Astrocyte (in vitro differentiated cells and primary cell): ENCODE data around the gene LCT. TPM values are rescaled to one million over a fixed set of nuclear protein-coding genes. Genes with fewer than 3 reads are reported as not detected.

Experiments
- DNase-seq: peaks from one replicate; pipeline ENCODE4 v3.0.0-alpha.2; 2010; ENCODE audit warnings: low read depth
- FAIRE-seq: peaks from 2 replicates; lab custom pipeline; 2011; peaks lifted over from hg19 to GRCh38; lab: Jason Lieb, UNC
- H2AFZ ChIP-seq: 2 replicates; pipeline ENCODE4 v1.6.0; 2012; ENCODE audit warnings: low read depth, low read length, inconsistent platforms
- H3K27ac ChIP-seq: 2 replicates; pipeline ENCODE4 v1.5.1; 2011; ENCODE audit warnings: low read depth, low read length, inconsistent platforms
- H3K27me3 ChIP-seq: 2 replicates; pipeline ENCODE4 v1.6.0; 2011; ENCODE audit warnings: low read length, inconsistent platforms; ENCODE audit not compliant: insufficient read depth
- H3K36me3 ChIP-seq: 2 replicates; pipeline ENCODE4 v1.5.1; 2011; ENCODE audit warnings: low read length, inconsistent platforms; ENCODE audit not compliant: insufficient read depth
- H3K4me1 ChIP-seq: 2 replicates; pipeline ENCODE4 v1.5.1; 2011; ENCODE audit warnings: low read length, inconsistent platforms; ENCODE audit not compliant: insufficient read depth
- H3K4me2 ChIP-seq: 2 replicates; pipeline ENCODE4 v1.6.0; 2012; ENCODE audit warnings: low read length, inconsistent platforms
- H3K4me3 ChIP-seq: 2 replicates; pipeline ENCODE4 v1.5.1; 2011; ENCODE audit warnings: low read depth, mild to moderate bottlenecking, low read length, inconsistent platforms; ENCODE audit not compliant: insufficient read depth
- H3K79me2 ChIP-seq: 2 replicates; pipeline ENCODE4 v1.6.0; 2012; ENCODE audit warnings: mild to moderate bottlenecking, low read length, inconsistent platforms; ENCODE audit not compliant: insufficient read depth
- H3K9ac ChIP-seq: 2 replicates; pipeline ENCODE4 v1.6.0; 2012; ENCODE audit warnings: mild to moderate bottlenecking, low read length, inconsistent platforms
- H3K9me3 ChIP-seq: 2 replicates; pipeline ENCODE4 v1.5.1; 2012; ENCODE audit warnings: low read depth, mild to moderate bottlenecking, low read length, inconsistent platforms; ENCODE audit not compliant: insufficient read depth
- H4K20me1 ChIP-seq: 2 replicates; pipeline ENCODE4 v1.6.0; 2012; ENCODE audit warnings: low read length, inconsistent platforms; ENCODE audit not compliant: insufficient read depth
- H3K27ac Mint-ChIP-seq: one replicate; pipeline ENCODE4 v1.8.0; 2021; ENCODE audit warnings: mild to moderate bottlenecking, mixed read lengths; ENCODE audit not compliant: unreplicated experiment
- H3K27me3 Mint-ChIP-seq: one replicate; pipeline ENCODE4 v1.8.0; 2021; ENCODE audit warnings: low read depth, mixed read lengths; ENCODE audit not compliant: unreplicated experiment
- H3K36me3 Mint-ChIP-seq: one replicate; pipeline ENCODE4 v1.8.0; 2021; ENCODE audit warnings: low read depth, mixed read lengths; ENCODE audit not compliant: unreplicated experiment
- H3K4me1 Mint-ChIP-seq: one replicate; pipeline ENCODE4 v1.8.0; 2021; ENCODE audit warnings: low read depth, mixed read lengths; ENCODE audit not compliant: unreplicated experiment
- H3K4me3 Mint-ChIP-seq: one replicate; pipeline ENCODE4 v1.8.0; 2021; ENCODE audit warnings: mild to moderate bottlenecking, moderate library complexity, mixed read lengths; ENCODE audit not compliant: unreplicated experiment
- H3K9me3 Mint-ChIP-seq: one replicate; pipeline ENCODE4 v1.8.0; 2021; ENCODE audit warnings: mild to moderate bottlenecking, mixed read lengths; ENCODE audit not compliant: unreplicated experiment
- EZH2 ChIP-seq: IDR thresholded peaks from 2 replicates; pipeline ENCODE4 v1.6.1; 2012; ENCODE audit warnings: mild to moderate bottlenecking, low read length, inconsistent platforms; ENCODE audit not compliant: insufficient read depth
- total RNA-seq: library from RNA; stranded (reverse); gene quantifications from 2 replicates; pipeline ENCODE4 v1.2.1, GENCODE V29; 2021
- TF ChIP-seq, protein P1 (sequence below): IDR thresholded peaks from 2 replicates; pipeline ENCODE4 v1.5.1; 2011; ENCODE audit warnings: low read depth, mild to moderate bottlenecking, inconsistent platforms, low read length, moderate library complexity; ENCODE audit not compliant: insufficient read depth

LCT gene
- total RNA-seq, 1 donor from 2014 or later = not detected

DNA sequence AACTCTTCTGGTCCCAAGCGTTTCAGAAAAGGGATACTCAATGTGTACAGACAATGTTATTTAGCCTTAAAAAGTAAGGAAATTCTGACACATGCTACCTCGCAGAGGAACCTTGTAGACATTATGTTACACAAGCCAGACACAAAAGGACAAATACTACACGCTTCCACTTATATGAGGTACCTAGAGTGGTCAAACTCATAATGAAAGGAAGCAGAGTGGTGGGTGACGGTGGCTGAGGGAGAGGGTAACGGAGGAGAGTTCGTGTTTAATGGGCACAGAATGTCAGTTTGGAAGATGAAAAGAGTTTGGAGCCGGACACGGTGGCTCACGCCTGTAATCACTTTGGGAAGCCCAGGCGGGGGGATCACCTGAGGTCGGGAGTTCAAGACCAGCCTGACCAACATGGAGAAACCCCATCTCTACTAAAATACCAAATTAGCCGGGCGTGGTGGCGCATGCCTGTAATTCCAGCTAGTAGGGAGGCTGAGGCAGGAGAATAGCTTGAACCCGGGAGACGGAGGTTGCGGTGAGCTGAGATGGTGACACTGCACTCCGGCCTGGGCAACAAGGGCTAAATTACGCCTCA is 37.9 kb upstream of the LCT start:
- peaks cover 1% of the 10 kb centered on the region for H3K4me1 Mint-ChIP-seq
- TF ChIP-seq, protein P1, sequence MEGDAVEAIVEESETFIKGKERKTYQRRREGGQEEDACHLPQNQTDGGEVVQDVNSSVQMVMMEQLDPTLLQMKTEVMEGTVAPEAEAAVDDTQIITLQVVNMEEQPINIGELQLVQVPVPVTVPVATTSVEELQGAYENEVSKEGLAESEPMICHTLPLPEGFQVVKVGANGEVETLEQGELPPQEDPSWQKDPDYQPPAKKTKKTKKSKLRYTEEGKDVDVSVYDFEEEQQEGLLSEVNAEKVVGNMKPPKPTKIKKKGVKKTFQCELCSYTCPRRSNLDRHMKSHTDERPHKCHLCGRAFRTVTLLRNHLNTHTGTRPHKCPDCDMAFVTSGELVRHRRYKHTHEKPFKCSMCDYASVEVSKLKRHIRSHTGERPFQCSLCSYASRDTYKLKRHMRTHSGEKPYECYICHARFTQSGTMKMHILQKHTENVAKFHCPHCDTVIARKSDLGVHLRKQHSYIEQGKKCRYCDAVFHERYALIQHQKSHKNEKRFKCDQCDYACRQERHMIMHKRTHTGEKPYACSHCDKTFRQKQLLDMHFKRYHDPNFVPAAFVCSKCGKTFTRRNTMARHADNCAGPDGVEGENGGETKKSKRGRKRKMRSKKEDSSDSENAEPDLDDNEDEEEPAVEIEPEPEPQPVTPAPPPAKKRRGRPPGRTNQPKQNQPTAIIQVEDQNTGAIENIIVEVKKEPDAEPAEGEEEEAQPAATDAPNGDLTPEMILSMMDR = no peak
- no peak for TF ChIP-seq EZH2
- no peak overlapping the region for H3K27ac Mint-ChIP-seq
- H3K4me3 Mint-ChIP-seq = peak overlapping the region; percentile 74
- no peaks in the 10 kb centered on the region for H3K9me3 Mint-ChIP-seq
- Histone ChIP-seq H3K9me3 (no peaks in the 10 kb centered on the region), H3K4me3 (peak overlapping the region; percentile 75), H3K27me3 (no peaks in the 10 kb centered on the region), H3K4me1 (peaks cover 5% of the 10 kb centered on the region), H3K4me2 (peak overlapping the region; percentile 97), H3K27ac (no peak overlapping the region), H4K20me1 (peaks cover 6% of the 10 kb centered on the region), H2AFZ (no peak overlapping the region), H3K9ac (peak overlapping the region; percentile 84), H3K36me3 (peaks cover 9% of the 10 kb centered on the region), H3K79me2 (peaks cover 19% of the 10 kb centered on the region)
- FAIRE-seq (no peak), DNase-seq (no peak)
- no peaks in the 10 kb centered on the region for H3K27me3 Mint-ChIP-seq
- H3K36me3 Mint-ChIP-seq = peaks cover 2% of the 10 kb centered on the region

GRCh38 chr2:135870571-135870970 is 33.6 kb upstream of the LCT start:
- Mint-ChIP-seq H3K4me3 (no peak overlapping the region), H3K27ac (no peak overlapping the region), H3K4me1 (peaks cover 1% of the 10 kb centered on the region), H3K36me3 (no peaks in the 10 kb centered on the region), H3K27me3 (no peaks in the 10 kb centered on the region), H3K9me3 (no peaks in the 10 kb centered on the region)
- H2AFZ ChIP-seq = no peak overlapping the region
- H3K36me3 ChIP-seq = peaks cover 29% of the 10 kb centered on the region
- H3K9ac ChIP-seq = no peak overlapping the region
- no peaks in the 10 kb centered on the region for H3K27me3 ChIP-seq
- no peaks in the 10 kb centered on the region for H3K9me3 ChIP-seq
- peaks cover 3% of the 10 kb centered on the region for H3K4me1 ChIP-seq
- no peak overlapping the region for H3K4me3 ChIP-seq
- H3K27ac ChIP-seq = no peak overlapping the region
- no peak for DNase-seq
- TF ChIP-seq, protein P1 = no peak
- no peak for TF ChIP-seq EZH2
- H3K4me2 ChIP-seq = no peak overlapping the region
- H3K79me2 ChIP-seq = peaks cover 16% of the 10 kb centered on the region
- no peak for FAIRE-seq
- peaks cover 6% of the 10 kb centered on the region for H4K20me1 ChIP-seq

- no peaks in the 10 kb centered on the region for H4K20me1 ChIP-seq
- Mint-ChIP-seq H3K27me3 (no peaks in the 10 kb centered on the region), H3K4me1 (no peaks in the 10 kb centered on the region), H3K9me3 (no peaks in the 10 kb centered on the region), H3K36me3 (peaks cover 2% of the 10 kb centered on the region), H3K4me3 (no peak overlapping the region), H3K27ac (no peak overlapping the region)
- no peak overlapping the region for H3K4me2 ChIP-seq
- no peaks in the 10 kb centered on the region for H3K9me3 ChIP-seq
- H3K36me3 ChIP-seq = peaks cover 35% of the 10 kb centered on the region
- FAIRE-seq (no peak), DNase-seq (no peak)
- no peak overlapping the region for H3K9ac ChIP-seq
- no peaks in the 10 kb centered on the region for H3K79me2 ChIP-seq
- H3K27me3 ChIP-seq = no peaks in the 10 kb centered on the region
- TF ChIP-seq EZH2 = no peak
- TF ChIP-seq, protein P1 = no peak
- H3K27ac ChIP-seq = no peak overlapping the region
- H3K4me3 ChIP-seq = no peak overlapping the region
- H2AFZ ChIP-seq = no peak overlapping the region
- no peaks in the 10 kb centered on the region for H3K4me1 ChIP-seq
Observed at GRCh38 chr2:135863233-135863632, 26.2 kb upstream of the LCT start.
